ENCODE results near the gene CD79A.

CD79A gene

GRCh38 chr19:41868120-41868988 lies 8.7 kb upstream of the CD79A start:
- TF ChIP-seq, protein P1, sequence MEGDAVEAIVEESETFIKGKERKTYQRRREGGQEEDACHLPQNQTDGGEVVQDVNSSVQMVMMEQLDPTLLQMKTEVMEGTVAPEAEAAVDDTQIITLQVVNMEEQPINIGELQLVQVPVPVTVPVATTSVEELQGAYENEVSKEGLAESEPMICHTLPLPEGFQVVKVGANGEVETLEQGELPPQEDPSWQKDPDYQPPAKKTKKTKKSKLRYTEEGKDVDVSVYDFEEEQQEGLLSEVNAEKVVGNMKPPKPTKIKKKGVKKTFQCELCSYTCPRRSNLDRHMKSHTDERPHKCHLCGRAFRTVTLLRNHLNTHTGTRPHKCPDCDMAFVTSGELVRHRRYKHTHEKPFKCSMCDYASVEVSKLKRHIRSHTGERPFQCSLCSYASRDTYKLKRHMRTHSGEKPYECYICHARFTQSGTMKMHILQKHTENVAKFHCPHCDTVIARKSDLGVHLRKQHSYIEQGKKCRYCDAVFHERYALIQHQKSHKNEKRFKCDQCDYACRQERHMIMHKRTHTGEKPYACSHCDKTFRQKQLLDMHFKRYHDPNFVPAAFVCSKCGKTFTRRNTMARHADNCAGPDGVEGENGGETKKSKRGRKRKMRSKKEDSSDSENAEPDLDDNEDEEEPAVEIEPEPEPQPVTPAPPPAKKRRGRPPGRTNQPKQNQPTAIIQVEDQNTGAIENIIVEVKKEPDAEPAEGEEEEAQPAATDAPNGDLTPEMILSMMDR (IDR thresholded peaks at IDR 0.05; ENCODE audit: control extremely low read depth, extremely low read depth, low read depth, missing control alignments) = no peak
- ChIA-PET POLR2A (interaction anchor here (0.5 to 2.5 kb wide), 6 partner anchors 9 to 1763 kb away, joined by 4 to 11 read pairs (median 6); partner anchors contain the start of genes CD79A and RPS19), CTCF (interaction anchor here (0.9 to 7.3 kb wide), 8 partner anchors 8 to 167 kb away, joined by 3 to 33 read pairs (median 4); partner anchors contain the start of gene RPS19)
- DNase-seq (ENCODE audit: extremely low spot score) = no peak

- CTCF ChIA-PET = interaction anchor here (1.0 to 7.3 kb wide), 6 partner anchors 8 to 88 kb away, joined by 3 to 33 read pairs (median 4); partner anchors contain the start of gene RPS19
- POLR2A ChIA-PET = interaction anchor here (0.9 to 1.7 kb wide), 4 partner anchors 8 to 76 kb away, joined by 4 to 7 read pairs (median 5); partner anchors contain the start of genes CD79A and RPS19
- TF ChIP-seq, protein P1 (IDR thresholded peaks at IDR 0.05; ENCODE audit: control extremely low read depth, extremely low read depth, low read depth, missing control alignments) = no peak
- no peak for DNase-seq (ENCODE audit: extremely low spot score)
Measured at GRCh38 chr19:41868989-41869300, 8.1 kb upstream of the CD79A start.

DNA sequence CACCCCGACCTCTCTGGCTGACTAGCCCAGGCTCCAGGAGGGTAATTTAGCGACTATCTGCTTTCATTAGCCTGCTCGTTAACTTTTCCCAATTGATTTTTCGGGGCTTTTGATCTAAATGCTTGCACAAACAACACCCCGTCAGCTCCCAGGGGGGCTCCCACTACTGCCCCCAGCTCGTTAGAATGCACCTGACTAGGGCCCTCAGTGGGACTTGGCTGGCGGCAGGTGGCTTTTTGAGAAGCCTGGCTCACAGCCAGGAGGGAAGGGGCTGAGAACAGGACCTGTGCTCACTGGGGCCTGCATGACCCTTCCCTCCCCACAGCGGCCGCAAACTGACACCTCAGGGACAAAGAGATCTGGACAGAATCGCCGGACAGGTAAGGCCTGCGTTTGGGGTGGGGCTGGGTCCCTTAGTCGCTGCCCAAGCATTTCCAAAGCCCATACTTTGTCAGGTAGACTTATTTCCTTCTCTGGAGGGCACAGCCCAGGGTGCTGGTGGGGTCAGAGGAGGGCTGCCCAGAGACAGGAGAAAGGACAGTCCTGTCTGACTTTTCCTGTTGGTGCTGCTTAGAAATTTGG lies 7.6 kb upstream of the CD79A start:
- ChIA-PET POLR2A (interaction anchor here (0.7 to 1.7 kb wide), 5 partner anchors 10 to 386 kb away, joined by 3 to 7 read pairs (median 4); partner anchors contain the start of gene RPS19), CTCF (interaction anchor here (1.0 to 7.3 kb wide), 5 partner anchors 9 to 82 kb away, joined by 3 to 52 read pairs (median 7); partner anchors contain the start of gene RPS19)
- TF ChIP-seq, protein P1 (IDR thresholded peaks at IDR 0.05; ENCODE audit: control extremely low read depth, extremely low read depth, low read depth, missing control alignments) = no peak
- DNase-seq (ENCODE audit: extremely low spot score) = no peak

DNA sequence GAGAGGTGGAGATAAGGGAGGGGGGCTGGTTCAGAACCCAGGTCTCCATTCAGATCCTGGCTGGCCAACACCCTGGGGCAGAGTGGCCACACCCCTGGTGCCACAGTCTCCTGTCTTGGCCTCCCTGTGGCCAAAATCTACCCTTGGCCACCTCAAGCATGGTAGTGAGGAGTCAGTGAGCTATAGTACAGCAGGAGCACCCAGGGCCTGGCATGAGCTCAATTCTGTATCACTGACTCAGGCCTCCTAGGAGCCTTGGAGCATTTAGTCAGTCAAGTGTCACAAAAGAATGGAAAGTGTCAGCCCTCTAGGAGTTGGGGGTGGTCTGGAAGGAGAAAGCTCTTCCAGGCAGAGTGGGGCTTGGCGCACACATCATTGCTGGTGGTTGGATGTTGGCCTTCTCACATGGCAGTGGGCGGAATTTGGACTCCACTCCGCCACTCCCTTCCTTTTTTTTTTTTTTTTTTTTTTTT lies 6.6 kb upstream of the CD79A start:
- TF ChIP-seq, protein P1 (IDR thresholded peaks at IDR 0.05; ENCODE audit: control extremely low read depth, extremely low read depth, low read depth, missing control alignments) = no peak
- DNase-seq (ENCODE audit: extremely low spot score) = no peak
- ChIA-PET POLR2A (interaction anchor here (0.7 to 4.2 kb wide), 7 partner anchors 10 to 90 kb away, joined by 3 to 31 read pairs (median 5); partner anchors contain the start of gene RPS19), CTCF (interaction anchor here (1.0 to 5.0 kb wide), 9 partner anchors 10 to 88 kb away, joined by 4 to 52 read pairs (median 12); partner anchors contain the start of genes RABAC1 and RPS19)

- peak; percentile 78 for DNase-seq (ENCODE audit: extremely low spot score)
- POLR2A ChIA-PET = interaction anchor here (1.8 to 4.2 kb wide), 3 partner anchors 9 to 86 kb away, joined by 10 to 31 read pairs (median 13); partner anchors contain the start of genes RABAC1 and RPS19
- CTCF ChIA-PET = interaction anchor here (1.3 to 5.0 kb wide), 14 partner anchors 8 to 163 kb away, joined by 3 to 60 read pairs (median 20); partner anchors contain the start of genes ARHGEF1, RABAC1 and RPS19
- TF ChIP-seq, protein P1 (IDR thresholded peaks at IDR 0.05; ENCODE audit: control extremely low read depth, extremely low read depth, low read depth, missing control alignments) = no peak
Measured at GRCh38 chr19:41871573-41872383, 5.3 kb upstream of the CD79A start.
